Breast epithelium (tissue), 4 donors: ENCODE data around the gene STAM2. TPM values are rescaled to one million over a fixed set of nuclear protein-coding genes. Genes with fewer than 3 reads are reported as not detected.

Experiments used
- DNase-seq, 2 donors: peaks; one replicate each; pipeline ENCODE4 v3.0.0-alpha.2; 2019; ENCODE audit warnings: low spot score in 2 of 2
- H3K27ac ChIP-seq, 2 donors: fragments of 200-600 bp; sonication (generic) in 1 of 2; one replicate each; pipeline ENCODE4 v1.5.1; 2016 to 2019; ENCODE audit warnings: mild to moderate bottlenecking in 1 of 2
- H3K27me3 ChIP-seq, 2 donors: fragments of 200-600 bp; sonication (generic) in 1 of 2; one replicate each; pipeline versions ENCODE4 v1.5.1 to v1.6.0; 2017 to 2019; ENCODE audit warnings: control low read depth in 1 of 2, mild to moderate bottlenecking in 1 of 2
- H3K36me3 ChIP-seq: fragments of 200-600 bp; one replicate; pipeline ENCODE4 v1.5.1; 2019
- H3K4me1 ChIP-seq, 2 donors: fragments of 200-600 bp; sonication (generic); one replicate each; pipeline ENCODE4 v1.5.1; 2016 to 2019; ENCODE audit warnings: control low read depth in 1 of 2
- H3K4me3 ChIP-seq, 3 donors: fragments of 200-600 bp; sonication (generic); 1 replicate in 2 of 3; 2 replicates in 1 of 3; pipeline ENCODE4 v1.5.1; 2016 to 2019; ENCODE audit warnings: mild to moderate bottlenecking in 3 of 3, moderate library complexity in 2 of 3
- H3K9me3 ChIP-seq, 2 donors: fragments of 200-600 bp; sonication (generic) in 1 of 2; one replicate each; pipeline ENCODE4 v1.5.1; 2016 to 2019; ENCODE audit warnings: control low read depth in 1 of 2
- POLR2A ChIP-seq: fragments of 450-650 bp; IDR thresholded peaks from one replicate; pipeline ENCODE4 v1.6.1; 2016; ENCODE audit warnings: antibody characterized with exemption, mild to moderate bottlenecking, moderate library complexity
- POLR2AphosphoS5 ChIP-seq, 3 donors: sonication (generic); formaldehyde crosslinking; IDR thresholded peaks; one replicate each; pipeline ENCODE4 v1.6.1; 2017; ENCODE audit warnings: antibody characterized with exemption in 3 of 3
- intact Hi-C: fragments of 100-400 bp; cut with DNase I; formaldehyde crosslinking; loops from one replicate; pipeline ENCODE4 v1.15.1; 2023; ENCODE audit warnings: low total_unique reads
- total RNA-seq, 3 donors: library from RNA; depleted of rRNA; stranded (reverse); fragments of >200 nt; gene quantifications; one replicate each; pipeline ENCODE4 v1.1.0, GENCODE V29; 2016
- TF ChIP-seq, protein P1 (sequence below), 3 donors: fragments of 450-650 bp; IDR thresholded peaks; one replicate each; pipeline ENCODE4 v1.5.1; 2016 to 2017; ENCODE audit warnings: antibody characterized with exemption in 3 of 3, mild to moderate bottlenecking in 3 of 3, moderate library complexity in 3 of 3

Gene STAM2
- total RNA-seq, 3 donors from 2014 or later, result 31.4 to 73.8 (median 44.6) TPM

DNA sequence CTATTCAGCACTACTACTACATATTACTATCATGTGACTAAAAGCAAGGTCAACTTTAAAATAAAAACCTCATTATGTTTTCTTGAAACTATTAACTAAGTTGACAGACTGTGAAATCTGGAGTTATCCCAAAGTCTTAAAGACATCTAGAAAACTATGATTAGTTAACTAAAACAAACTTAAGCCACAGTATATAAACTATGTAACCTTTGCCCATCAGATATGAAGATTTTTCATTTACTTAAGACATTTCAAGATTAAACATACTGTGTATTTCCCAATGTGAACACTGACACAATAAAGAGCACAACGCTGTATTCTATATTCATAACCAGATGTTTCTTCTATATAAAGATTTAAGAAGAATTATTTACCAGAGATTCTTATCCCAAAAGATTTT is 43.3 kb downstream of the STAM2 start:
- no peaks in the 10 kb centered on the region for H3K9me3 ChIP-seq
- H3K4me3 ChIP-seq, result no peak overlapping the region
- H3K27ac ChIP-seq, result no peak overlapping the region
- no peaks in the 10 kb centered on the region for H3K27me3 ChIP-seq
- H3K36me3 ChIP-seq, result peaks cover 4% of the 10 kb centered on the region
- intact Hi-C loops, result no loop called here
- no peaks in the 10 kb centered on the region for H3K4me1 ChIP-seq
- DNase-seq, result no peak
- no peak for TF ChIP-seq POLR2AphosphoS5 (IDR thresholded peaks at IDR 0.05)
- TF ChIP-seq, protein P1, sequence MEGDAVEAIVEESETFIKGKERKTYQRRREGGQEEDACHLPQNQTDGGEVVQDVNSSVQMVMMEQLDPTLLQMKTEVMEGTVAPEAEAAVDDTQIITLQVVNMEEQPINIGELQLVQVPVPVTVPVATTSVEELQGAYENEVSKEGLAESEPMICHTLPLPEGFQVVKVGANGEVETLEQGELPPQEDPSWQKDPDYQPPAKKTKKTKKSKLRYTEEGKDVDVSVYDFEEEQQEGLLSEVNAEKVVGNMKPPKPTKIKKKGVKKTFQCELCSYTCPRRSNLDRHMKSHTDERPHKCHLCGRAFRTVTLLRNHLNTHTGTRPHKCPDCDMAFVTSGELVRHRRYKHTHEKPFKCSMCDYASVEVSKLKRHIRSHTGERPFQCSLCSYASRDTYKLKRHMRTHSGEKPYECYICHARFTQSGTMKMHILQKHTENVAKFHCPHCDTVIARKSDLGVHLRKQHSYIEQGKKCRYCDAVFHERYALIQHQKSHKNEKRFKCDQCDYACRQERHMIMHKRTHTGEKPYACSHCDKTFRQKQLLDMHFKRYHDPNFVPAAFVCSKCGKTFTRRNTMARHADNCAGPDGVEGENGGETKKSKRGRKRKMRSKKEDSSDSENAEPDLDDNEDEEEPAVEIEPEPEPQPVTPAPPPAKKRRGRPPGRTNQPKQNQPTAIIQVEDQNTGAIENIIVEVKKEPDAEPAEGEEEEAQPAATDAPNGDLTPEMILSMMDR (IDR thresholded peaks at IDR 0.05), result no peak
- TF ChIP-seq POLR2A, result no peak

DNA sequence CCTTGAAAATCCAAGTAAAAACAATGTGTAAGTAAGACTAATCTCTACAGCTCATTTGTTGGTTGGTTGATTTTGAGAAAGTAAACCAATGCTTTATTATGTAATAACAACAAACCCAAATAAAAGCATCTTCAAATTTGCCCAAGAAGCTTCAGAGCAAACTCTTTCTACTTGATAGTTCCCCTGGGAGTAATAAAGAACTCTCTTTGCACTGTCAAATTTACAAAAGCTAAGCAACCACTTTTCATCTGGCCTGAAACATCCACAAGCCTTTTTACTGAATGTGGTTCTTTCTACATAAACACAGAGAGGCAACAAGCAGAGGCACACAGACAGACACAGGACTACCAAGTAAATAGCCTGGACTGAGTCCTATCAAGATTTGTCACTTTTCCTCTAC is 47.9 kb downstream of the STAM2 start:
- DNase-seq, result no peak
- TF ChIP-seq, protein P1 (IDR thresholded peaks at IDR 0.05), result no peak
- TF ChIP-seq POLR2A (no peak), POLR2AphosphoS5 (IDR thresholded peaks at IDR 0.05) (no peak)
- H3K9me3 ChIP-seq, result no peaks in the 10 kb centered on the region
- no peak overlapping the region for H3K4me3 ChIP-seq
- no peaks in the 10 kb centered on the region for H3K27me3 ChIP-seq
- intact Hi-C loops, result no loop called here
- no peaks in the 10 kb centered on the region for H3K4me1 ChIP-seq
- no peak overlapping the region for H3K27ac ChIP-seq
- H3K36me3 ChIP-seq, result peaks cover 4% of the 10 kb centered on the region

DNA sequence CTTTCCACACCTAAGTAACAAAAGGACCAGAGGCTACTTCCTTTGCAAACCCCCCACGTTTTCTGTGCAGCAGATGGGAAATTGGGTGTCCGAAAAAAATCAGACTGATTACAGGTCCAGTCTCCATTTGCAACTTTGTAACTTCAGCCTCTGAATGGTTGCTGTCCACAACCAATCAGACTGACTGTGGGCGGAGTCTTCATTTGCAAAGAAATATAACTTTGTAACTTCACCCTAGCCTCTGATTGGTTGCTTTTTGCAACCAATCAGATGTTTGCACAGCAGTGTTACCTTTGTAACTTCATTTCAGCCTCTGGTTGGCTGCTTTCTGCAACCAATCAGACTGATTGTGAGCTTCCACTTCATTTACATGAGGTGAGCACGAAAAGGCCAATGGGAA is 48.9 kb downstream of the STAM2 start:
- TF ChIP-seq POLR2AphosphoS5 (IDR thresholded peaks at IDR 0.05) (no peak), POLR2A (no peak)
- TF ChIP-seq, protein P1 (IDR thresholded peaks at IDR 0.05), result no peak
- Histone ChIP-seq H3K27me3 (no peaks in the 10 kb centered on the region), H3K27ac (no peak overlapping the region), H3K36me3 (peaks cover 4% of the 10 kb centered on the region), H3K4me3 (no peak overlapping the region), H3K9me3 (no peaks in the 10 kb centered on the region), H3K4me1 (no peaks in the 10 kb centered on the region)
- intact Hi-C loops, result no loop called here
- DNase-seq, result no peak

GRCh38 chr2:152122161-152122560 is 53.4 kb downstream of the STAM2 start:
- TF ChIP-seq POLR2A (no peak), POLR2AphosphoS5 (IDR thresholded peaks at IDR 0.05) (no peak)
- TF ChIP-seq, protein P1 (IDR thresholded peaks at IDR 0.05), result no peak
- no peak for DNase-seq
- H3K27ac ChIP-seq, result no peak overlapping the region
- H3K4me3 ChIP-seq, result no peak overlapping the region
- H3K27me3 ChIP-seq, result no peaks in the 10 kb centered on the region
- no peaks in the 10 kb centered on the region for H3K4me1 ChIP-seq
- H3K9me3 ChIP-seq, result no peaks in the 10 kb centered on the region
- H3K36me3 ChIP-seq, result no peaks in the 10 kb centered on the region
- intact Hi-C loops, result no loop called here

- H3K27ac ChIP-seq, result no peak overlapping the region
- no peaks in the 10 kb centered on the region for H3K4me1 ChIP-seq
- TF ChIP-seq POLR2AphosphoS5 (IDR thresholded peaks at IDR 0.05) (no peak), POLR2A (no peak)
- TF ChIP-seq, protein P1 (IDR thresholded peaks at IDR 0.05), result no peak
- H3K4me3 ChIP-seq, result no peak overlapping the region
- no peak for DNase-seq
- H3K36me3 ChIP-seq, result no peaks in the 10 kb centered on the region
- no peaks in the 10 kb centered on the region for H3K9me3 ChIP-seq
- no peaks in the 10 kb centered on the region for H3K27me3 ChIP-seq
- intact Hi-C loops, result no loop called here
These were observed 55.1 kb downstream of the STAM2 start for GRCh38 chr2:152120430-152120829.
